ENCODE data around the gene SPDEF. TPM values are rescaled to one million over a fixed set of nuclear protein-coding genes. Genes with fewer than 3 reads are reported as not detected.

SPDEF gene
- total and polyA plus RNA-seq, 12 donors: 0.06 to 0.14 (median 0.14) TPM; not detected in 8

DNA sequence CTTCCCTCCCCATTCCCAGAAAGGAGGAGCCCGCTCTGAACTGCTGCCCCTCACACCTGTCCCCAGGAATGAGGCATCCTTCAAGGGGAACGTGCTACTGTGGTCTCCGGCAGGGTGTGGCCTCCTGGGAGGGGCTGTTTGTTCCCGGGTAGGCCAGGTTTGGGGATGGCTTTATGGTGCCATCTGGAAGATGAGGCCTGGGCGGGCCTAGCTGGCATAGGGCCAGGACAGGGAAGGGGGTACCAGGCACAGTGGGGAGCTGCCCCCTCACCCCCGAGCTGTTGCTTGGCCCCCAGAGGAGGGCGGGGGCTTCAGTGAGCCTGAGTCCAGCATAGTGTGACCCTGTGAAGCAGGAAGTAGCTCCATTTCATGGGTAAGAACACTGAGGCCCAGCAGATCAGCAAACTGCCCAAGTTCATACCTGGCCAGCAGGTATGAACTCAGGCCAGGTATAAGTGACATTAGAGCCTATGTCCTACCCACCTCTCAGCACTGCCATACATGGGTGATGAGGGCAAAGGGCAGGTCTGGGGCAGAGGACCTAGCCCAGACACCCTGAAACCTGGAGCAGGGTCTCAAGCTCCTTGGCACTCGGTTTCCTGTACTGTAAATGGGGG, 17.5 kb upstream of the SPDEF start:
- WGBS, 4 donors: 63 to 72% (median 70%) methylated on average over 6 to 8 of the region's 8 CpGs
- Histone ChIP-seq H3K9me3 (replicated peaks in 1 of 3) (no peaks in the 10 kb centered on the region), H3K27ac (no peak overlapping the region), H3K36me3 (replicated peaks in 1 of 2) (no peaks in the 10 kb centered on the region), H3K4me1 (replicated peaks in 1 of 2) (no peaks in the 10 kb centered on the region), H3K27me3 (no peaks in the 10 kb centered on the region), H3K4me3 (no peak overlapping the region)
- TF ChIP-seq, protein P1, sequence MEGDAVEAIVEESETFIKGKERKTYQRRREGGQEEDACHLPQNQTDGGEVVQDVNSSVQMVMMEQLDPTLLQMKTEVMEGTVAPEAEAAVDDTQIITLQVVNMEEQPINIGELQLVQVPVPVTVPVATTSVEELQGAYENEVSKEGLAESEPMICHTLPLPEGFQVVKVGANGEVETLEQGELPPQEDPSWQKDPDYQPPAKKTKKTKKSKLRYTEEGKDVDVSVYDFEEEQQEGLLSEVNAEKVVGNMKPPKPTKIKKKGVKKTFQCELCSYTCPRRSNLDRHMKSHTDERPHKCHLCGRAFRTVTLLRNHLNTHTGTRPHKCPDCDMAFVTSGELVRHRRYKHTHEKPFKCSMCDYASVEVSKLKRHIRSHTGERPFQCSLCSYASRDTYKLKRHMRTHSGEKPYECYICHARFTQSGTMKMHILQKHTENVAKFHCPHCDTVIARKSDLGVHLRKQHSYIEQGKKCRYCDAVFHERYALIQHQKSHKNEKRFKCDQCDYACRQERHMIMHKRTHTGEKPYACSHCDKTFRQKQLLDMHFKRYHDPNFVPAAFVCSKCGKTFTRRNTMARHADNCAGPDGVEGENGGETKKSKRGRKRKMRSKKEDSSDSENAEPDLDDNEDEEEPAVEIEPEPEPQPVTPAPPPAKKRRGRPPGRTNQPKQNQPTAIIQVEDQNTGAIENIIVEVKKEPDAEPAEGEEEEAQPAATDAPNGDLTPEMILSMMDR (IDR thresholded peaks at IDR 0.05): no peak
- TF ChIP-seq POLR2A (IDR thresholded peaks at IDR 0.05): no peak
- no peak for DNase-seq
- intact Hi-C loops (cut with DNase I): no loop called here

DNA sequence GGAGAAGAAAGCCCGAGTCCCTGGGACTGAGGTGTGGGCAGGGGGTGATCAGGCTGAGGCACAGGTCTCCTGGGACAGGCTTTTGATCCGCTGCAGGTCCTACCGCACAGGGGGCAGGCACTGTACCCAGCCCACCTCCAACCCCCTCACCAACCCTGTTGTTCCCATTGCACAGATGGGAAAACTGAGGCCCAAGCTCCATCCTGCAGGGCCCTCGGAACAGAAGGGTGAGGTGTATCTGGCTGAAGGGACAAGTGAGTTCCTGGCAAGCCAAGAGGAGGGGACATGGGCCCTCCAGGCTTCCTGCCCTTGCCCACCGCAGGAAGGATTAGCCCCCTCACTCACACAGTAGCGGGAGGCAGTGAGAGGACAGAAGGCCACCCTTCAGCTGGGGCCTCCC, 16.5 kb upstream of the SPDEF start:
- TF ChIP-seq, protein P1 (IDR thresholded peaks at IDR 0.05): no peak
- TF ChIP-seq POLR2A (IDR thresholded peaks at IDR 0.05): no peak
- no peak for DNase-seq
- H3K4me3 ChIP-seq: no peak overlapping the region
- H3K9me3 ChIP-seq (replicated peaks in 1 of 3): no peaks in the 10 kb centered on the region
- no peak overlapping the region for H3K27ac ChIP-seq
- no peaks in the 10 kb centered on the region for H3K27me3 ChIP-seq
- H3K4me1 ChIP-seq (replicated peaks in 1 of 2): no peaks in the 10 kb centered on the region
- intact Hi-C loops (cut with DNase I): no loop called here
- WGBS, 4 donors: 77 to 86% (median 80%) methylated on average over 3 to 6 of the region's 6 CpGs
- H3K36me3 ChIP-seq (replicated peaks in 1 of 2): no peaks in the 10 kb centered on the region

DNA sequence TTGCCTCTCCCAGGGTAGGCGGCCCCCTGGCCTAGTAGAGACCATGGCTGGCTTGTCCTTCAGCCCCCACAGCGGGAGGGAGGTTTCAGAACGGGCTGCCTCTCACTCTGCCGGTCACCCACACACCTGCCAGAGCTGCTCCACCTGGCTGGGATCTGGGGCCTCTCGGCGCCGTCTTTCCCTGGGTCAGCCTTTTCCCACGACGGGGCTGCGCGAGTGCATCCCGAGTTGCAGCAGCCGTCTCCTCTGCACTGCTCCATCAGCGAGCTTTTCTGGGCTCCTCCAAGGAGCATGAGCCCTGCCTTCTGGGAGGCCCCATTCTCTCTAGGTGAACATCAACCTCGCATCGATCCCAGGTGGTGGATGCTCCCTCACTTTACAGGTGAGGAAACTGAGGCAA, 15.9 kb upstream of the SPDEF start:
- TF ChIP-seq, protein P1 (IDR thresholded peaks at IDR 0.05): no peak
- no peak for TF ChIP-seq POLR2A (IDR thresholded peaks at IDR 0.05)
- WGBS, 4 donors: 61 to 75% (median 68%) methylated on average over 13 to 16 of the region's 16 CpGs
- Histone ChIP-seq H3K36me3 (replicated peaks in 1 of 2) (no peaks in the 10 kb centered on the region), H3K9me3 (replicated peaks in 1 of 3) (no peaks in the 10 kb centered on the region), H3K4me1 (replicated peaks in 1 of 2) (no peaks in the 10 kb centered on the region), H3K27me3 (no peaks in the 10 kb centered on the region), H3K4me3 (no peak overlapping the region), H3K27ac (no peak overlapping the region)
- no peak for DNase-seq
- intact Hi-C loops (cut with DNase I): no loop called here

DNA sequence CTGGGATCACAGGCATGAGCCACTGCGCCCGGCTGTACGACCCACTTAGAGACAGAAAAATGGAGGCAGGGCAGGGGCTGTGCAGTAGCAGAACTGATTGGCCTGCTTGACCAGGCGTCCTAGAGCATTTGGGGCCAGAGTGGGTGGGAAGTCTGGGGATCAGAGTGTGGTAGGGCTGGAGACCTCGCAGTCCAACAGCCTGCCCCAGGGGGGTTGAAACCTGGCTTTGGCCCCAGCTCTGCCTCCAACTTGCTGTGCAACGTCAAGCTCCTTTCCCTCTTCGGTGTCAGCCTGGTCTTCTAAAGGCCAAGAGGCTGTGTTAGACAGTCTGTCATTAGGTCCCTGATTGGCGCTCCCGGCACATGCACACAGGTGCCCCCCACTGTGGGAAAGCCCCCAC, 15.3 kb upstream of the SPDEF start:
- intact Hi-C loops (cut with DNase I): no loop called here
- H3K27ac ChIP-seq: no peak overlapping the region
- H3K36me3 ChIP-seq (replicated peaks in 1 of 2): no peaks in the 10 kb centered on the region
- no peaks in the 10 kb centered on the region for H3K4me1 ChIP-seq (replicated peaks in 1 of 2)
- no peak for DNase-seq
- H3K9me3 ChIP-seq (replicated peaks in 1 of 3): no peaks in the 10 kb centered on the region
- H3K27me3 ChIP-seq: no peaks in the 10 kb centered on the region
- no peak overlapping the region for H3K4me3 ChIP-seq
- 65 to 80% (median 78%) methylated on average over 7 to 9 of the region's 9 CpGs for WGBS, 4 donors
- no peak for TF ChIP-seq POLR2A (IDR thresholded peaks at IDR 0.05)
